Naive thymus-derived CD4-positive, alpha-beta T cell (primary cell): ENCODE results near the gene GNG4. TPM values are rescaled to one million over a fixed set of nuclear protein-coding genes. Genes with fewer than 3 reads are reported as not detected.

Experiments
- ATAC-seq: fragments of 150-1000 bp; cut with Tn5 transposase; 2 replicates; pipeline ENCODE4 v1.10.0; 2021; ENCODE audit warnings: mild to moderate bottlenecking, moderate library complexity
- CTCF ChIA-PET: fragments of 350-600 bp; sonication (Branson Sonifier 250); formaldehyde crosslinking; loops from one replicate; lab custom pipeline; 2021; ENCODE audit warnings: antibody characterized with exemption; lab: Charles Lee
- POLR2A ChIA-PET: fragments of 350-600 bp; sonication (Branson Sonifier 250); formaldehyde crosslinking; loops from one replicate; lab custom pipeline; 2021; ENCODE audit warnings: antibody characterized with exemption, inconsistent platforms; lab: Charles Lee
- DNase-seq, 9 donors: peaks; one replicate each; pipeline versions ENCODE4 v3.0.0 to v3.0.0-alpha.2; 2020 to 2022; ENCODE audit warnings: mixed read lengths in 1 of 9
- H3K27ac ChIP-seq: one replicate; pipeline ENCODE4 v1.7.0; 2013; ENCODE audit warnings: mild to moderate bottlenecking, low read depth, low read length, moderate library complexity
- H3K27me3 ChIP-seq, 2 donors: one replicate each; pipeline ENCODE4 v1.7.0; 2013; ENCODE audit warnings: low read length in 2 of 2, mild to moderate bottlenecking in 2 of 2, moderate library complexity in 2 of 2; ENCODE audit not compliant: control insufficient read depth in 2 of 2, insufficient read depth in 2 of 2
- H3K36me3 ChIP-seq, 3 experiments: 1 replicate in 2 of 3; 2 replicates in 1 of 3; pipeline ENCODE4 v1.7.0; 2013; ENCODE audit warnings: low read length in 3 of 3, mild to moderate bottlenecking in 3 of 3, moderate library complexity in 1 of 3; ENCODE audit not compliant: insufficient read depth in 3 of 3, control insufficient read depth in 2 of 3
- H3K4me1 ChIP-seq, 2 donors: one replicate each; pipeline ENCODE4 v1.7.0; 2013; ENCODE audit warnings: low read length in 2 of 2, mild to moderate bottlenecking in 2 of 2, moderate library complexity in 1 of 2; ENCODE audit not compliant: control insufficient read depth in 2 of 2, insufficient read depth in 2 of 2
- H3K4me3 ChIP-seq: 2 replicates; pipeline ENCODE4 v1.7.0; 2013; ENCODE audit warnings: mild to moderate bottlenecking, low read length
- H3K9me3 ChIP-seq, 3 experiments: 1 replicate in 2 of 3; 2 replicates in 1 of 3; pipeline ENCODE4 v1.7.0; 2013; ENCODE audit warnings: low read length in 3 of 3; ENCODE audit not compliant: control insufficient read depth in 2 of 3
- H3K27ac Mint-ChIP-seq, 9 donors: one replicate each; pipeline ENCODE4 v1.8.0; 2020 to 2022; ENCODE audit warnings: mixed read lengths in 9 of 9, mild to moderate bottlenecking in 8 of 9, moderate library complexity in 5 of 9, inconsistent platforms in 2 of 9
- H3K27me3 Mint-ChIP-seq, 5 donors: one replicate each; pipeline ENCODE4 v1.8.0; 2021 to 2022; ENCODE audit warnings: mixed read lengths in 5 of 5, mild to moderate bottlenecking in 1 of 5
- H3K36me3 Mint-ChIP-seq, 5 donors: one replicate each; pipeline ENCODE4 v1.8.0; 2020 to 2022; ENCODE audit warnings: mixed read lengths in 5 of 5, mild to moderate bottlenecking in 3 of 5, inconsistent platforms in 1 of 5
- H3K4me1 Mint-ChIP-seq, 7 donors: one replicate each; pipeline ENCODE4 v1.8.0; 2020 to 2022; ENCODE audit warnings: mixed read lengths in 7 of 7, mild to moderate bottlenecking in 3 of 7, inconsistent platforms in 1 of 7
- H3K4me3 Mint-ChIP-seq, 10 donors: one replicate each; pipeline ENCODE4 v1.8.0; 2020 to 2022; ENCODE audit warnings: mild to moderate bottlenecking in 10 of 10, mixed read lengths in 10 of 10, moderate library complexity in 6 of 10, inconsistent platforms in 2 of 10
- H3K9me3 Mint-ChIP-seq, 11 donors: one replicate each; pipeline ENCODE4 v1.8.0; 2020 to 2022; ENCODE audit warnings: mixed read lengths in 11 of 11, mild to moderate bottlenecking in 4 of 11, inconsistent platforms in 1 of 11, moderate library complexity in 1 of 11
- intact Hi-C, 2 donors: fragments of 100-400 bp; cut with micrococcal nuclease; formaldehyde crosslinking; loops; one replicate each; pipeline ENCODE4 v1.15.1; 2023
- polyA plus RNA-seq, 2 donors: library from polyadenylated mRNA; unstranded; fragments of 300-500 nt; fragmentation: Illumina TruSeq; gene quantifications; one replicate each; pipeline ENCODE4 v1.2.3, GENCODE V29; 2021
- total RNA-seq, 6 experiments: library from RNA in 5 of 6; stranded (reverse) in 5 of 6; gene quantifications; 1 replicate in 5 of 6; 2 replicates in 1 of 6; pipeline ENCODE4 v1.2.3 and lab custom pipeline; 2021 to 2026

GNG4 gene
- total and polyA plus RNA-seq, 7 experiments from 2014 or later, result 0.17 to 2.3 TPM; not detected in 5

- Mint-ChIP-seq H3K9me3 (peaks cover 0 to 5% (median 0%) of the 10 kb centered on the region in 11 donors), H3K4me1 (peaks cover 28 to 57% (median 34%) of the 10 kb centered on the region in 7 donors), H3K27ac (no peak overlapping the region), H3K36me3 (peaks cover 0 to 14% (median 0%) of the 10 kb centered on the region in 5 donors), H3K4me3 (no peak overlapping the region), H3K27me3 (peaks cover 43 to 58% (median 52%) of the 10 kb centered on the region in 5 donors)
- H3K27ac ChIP-seq, result no peak overlapping the region
- CTCF ChIA-PET, result no interaction called here
- no peak overlapping the region for H3K4me3 ChIP-seq
- no peaks in the 10 kb centered on the region for H3K36me3 ChIP-seq
- ATAC-seq (no peak), DNase-seq (no peak)
- no peaks in the 10 kb centered on the region for H3K9me3 ChIP-seq
- peaks cover 4 to 22% of the 10 kb centered on the region in 2 donors for H3K4me1 ChIP-seq
- intact Hi-C loops, result loop anchor here in 1 of 2 donors (10.0 kb wide), 2 partner anchors 632 to 922 kb away; no protein-coding TSS in a partner anchor
- POLR2A ChIA-PET, result no interaction called here
- peaks cover 0 to 8% of the 10 kb centered on the region in 2 donors for H3K27me3 ChIP-seq
Measured at GRCh38 chr1:235646463-235646862, 3.1 kb downstream of the GNG4 start.

GRCh38 chr1:235644693-235645305, 4.8 kb downstream of the GNG4 start:
- Mint-ChIP-seq H3K27ac (peak overlapping the region in 2 of 9 donors; percentile 6 to 31), H3K27me3 (peaks cover 33 to 50% (median 42%) of the 10 kb centered on the region in 5 donors), H3K4me1 (peaks cover 23 to 66% (median 25%) of the 10 kb centered on the region in 7 donors), H3K4me3 (no peak overlapping the region), H3K36me3 (peaks cover 0 to 10% (median 0%) of the 10 kb centered on the region in 5 donors), H3K9me3 (peaks cover 0 to 2% (median 0%) of the 10 kb centered on the region in 11 donors)
- Histone ChIP-seq H3K27ac (no peak overlapping the region), H3K4me1 (peaks cover 4 to 30% of the 10 kb centered on the region in 2 donors), H3K27me3 (peaks cover 0 to 8% of the 10 kb centered on the region in 2 donors), H3K36me3 (no peaks in the 10 kb centered on the region), H3K9me3 (no peaks in the 10 kb centered on the region), H3K4me3 (no peak overlapping the region)
- DNase-seq (no peak), ATAC-seq (no peak)
- ChIA-PET CTCF (no interaction called here), POLR2A (interaction anchor here (0.7 kb wide), 1 partner anchor 27 kb away, joined by 3 read pairs; no protein-coding TSS in a partner anchor)
- intact Hi-C loops, result loop anchor here in 1 of 2 donors (5.0 to 10.0 kb wide), 3 partner anchors 317 to 920 kb away; partner anchors contain the start of genes ARID4B and GGPS1

GRCh38 chr1:235643837-235644692, 5.5 kb downstream of the GNG4 start:
- Histone ChIP-seq H3K9me3 (no peaks in the 10 kb centered on the region), H3K36me3 (no peaks in the 10 kb centered on the region), H3K4me3 (no peak overlapping the region), H3K27me3 (peaks cover 0 to 8% of the 10 kb centered on the region in 2 donors), H3K4me1 (peaks cover 4 to 28% of the 10 kb centered on the region in 2 donors), H3K27ac (no peak overlapping the region)
- H3K9me3 Mint-ChIP-seq, result peaks cover 0 to 2% (median 0%) of the 10 kb centered on the region in 11 donors
- no peak overlapping the region for H3K4me3 Mint-ChIP-seq
- intact Hi-C loops, result loop anchor here in 1 of 2 donors (2.0 to 10.0 kb wide), 6 partner anchors 223 to 1033 kb away; partner anchors contain the start of genes ARID4B, GGPS1, IRF2BP2 and LYST
- ChIA-PET POLR2A (no interaction called here), CTCF (no interaction called here)
- peaks cover 0 to 10% (median 0%) of the 10 kb centered on the region in 5 donors for H3K36me3 Mint-ChIP-seq
- DNase-seq (no peak), ATAC-seq (no peak)
- peaks cover 23 to 69% (median 24%) of the 10 kb centered on the region in 7 donors for H3K4me1 Mint-ChIP-seq
- peaks cover 33 to 49% (median 42%) of the 10 kb centered on the region in 5 donors for H3K27me3 Mint-ChIP-seq
- peak overlapping the region in 3 of 9 donors; percentile 31 to 95 (median 48) for H3K27ac Mint-ChIP-seq

- Histone ChIP-seq H3K27ac (no peak overlapping the region), H3K4me1 (peaks cover 4 to 26% of the 10 kb centered on the region in 2 donors), H3K4me3 (no peak overlapping the region), H3K9me3 (no peaks in the 10 kb centered on the region), H3K36me3 (no peaks in the 10 kb centered on the region), H3K27me3 (peaks cover 0 to under 1% of the 10 kb centered on the region in 2 donors)
- peak overlapping the region in 8 of 9 donors; percentile 8 to 95 (median 80) for H3K27ac Mint-ChIP-seq
- H3K27me3 Mint-ChIP-seq, result peaks cover 22 to 38% (median 31%) of the 10 kb centered on the region in 5 donors
- DNase-seq (peak in 1 of 9 donors; percentile 29), ATAC-seq (no peak)
- ChIA-PET CTCF (no interaction called here), POLR2A (interaction anchor here (1.3 kb wide), 1 partner anchor 138 kb away, joined by 3 read pairs; the partner anchor contains the start of gene B3GALNT2)
- no peaks in the 10 kb centered on the region for H3K9me3 Mint-ChIP-seq
- intact Hi-C loops, result loop anchor here (1.0 to 10.0 kb wide), 9 partner anchors 7 to 1032 kb away; partner anchors contain the start of genes B3GALNT2 (in 2 of the 2), ARID4B (in 1 of the 2), GGPS1 (in 1 of the 2) and IRF2BP2 (in 1 of the 2)
- peak overlapping the region in 9 of 10 donors; percentile 57 to 90 (median 82) for H3K4me3 Mint-ChIP-seq
- peaks cover 0 to 7% (median 0%) of the 10 kb centered on the region in 5 donors for H3K36me3 Mint-ChIP-seq
- peaks cover 15 to 61% (median 19%) of the 10 kb centered on the region in 7 donors for H3K4me1 Mint-ChIP-seq
Measured at GRCh38 chr1:235642943-235643371, 6.6 kb downstream of the GNG4 start.

GRCh38 chr1:235642011-235642942, 7.3 kb downstream of the GNG4 start:
- Histone ChIP-seq H3K9me3 (no peaks in the 10 kb centered on the region), H3K36me3 (no peaks in the 10 kb centered on the region), H3K27ac (no peak overlapping the region), H3K4me1 (peaks cover 4 to 26% of the 10 kb centered on the region in 2 donors), H3K4me3 (peak overlapping the region; percentile 42), H3K27me3 (no peaks in the 10 kb centered on the region)
- Mint-ChIP-seq H3K36me3 (peaks cover 0 to 6% (median 0%) of the 10 kb centered on the region in 5 donors), H3K4me1 (peaks cover 15 to 57% (median 19%) of the 10 kb centered on the region in 7 donors), H3K4me3 (peak overlapping the region; percentile 57 to 90 (median 82)), H3K27ac (peak overlapping the region; percentile 8 to 95 (median 79)), H3K9me3 (no peaks in the 10 kb centered on the region), H3K27me3 (peaks cover 19 to 33% (median 29%) of the 10 kb centered on the region in 5 donors)
- peak; percentile 20 to 88 (median 40) for DNase-seq
- intact Hi-C loops, result loop anchor here (1.0 to 10.0 kb wide), 9 partner anchors 8 to 1031 kb away; partner anchors contain the start of genes B3GALNT2 (in 2 of the 2), ARID4B (in 1 of the 2), GGPS1 (in 1 of the 2) and IRF2BP2 (in 1 of the 2)
- peak; percentile 86 for ATAC-seq
- POLR2A ChIA-PET, result interaction anchor here (0.8 to 1.3 kb wide), 2 partner anchors 9 to 138 kb away, joined by 3 read pairs; partner anchors contain the start of gene B3GALNT2
- CTCF ChIA-PET, result no interaction called here
